IMR-90 (cell line): ENCODE measurements around the gene CARS2. TPM values are rescaled to one million over a fixed set of nuclear protein-coding genes. Genes with fewer than 3 reads are reported as not detected.
"Not testable (repeated sequence)": the region's sequence is repeated elsewhere in the genome, so short reads cannot be mapped to it uniquely, and the experiment has no call there.

Experiments used
- ATAC-seq: fragments of 200-7000 bp; cut with Tn5 transposase; 2 replicates; pipeline ENCODE4 v1.9.1; 2020; ENCODE audit warnings: low read depth, mild to moderate bottlenecking, moderate library complexity
- BruUV-seq: library from RNA; stranded (reverse); fragments of 400-500 nt; replicated peaks from 2 replicates; lab custom pipeline; 2021; lab: Mats Ljungman, UMichigan
- CTCF ChIA-PET: fragments of 300-600 bp; formaldehyde crosslinking; extraction: SDS; loops from one replicate; lab custom pipeline; 2021; ENCODE audit warnings: antibody characterized with exemption; lab: Yijun Ruan, JAX
- POLR2A ChIA-PET: fragments of 300-600 bp; sonication (Branson Sonifier 250); formaldehyde crosslinking; loops from one replicate; lab custom pipeline; 2022; ENCODE audit warnings: antibody characterized with exemption; ENCODE audit not compliant: unreplicated experiment; lab: Charles Lee
- DNase-seq: peaks from one replicate; pipeline ENCODE4 v3.0.0; 2013
- H2AFZ ChIP-seq: replicated peaks from 2 replicates; pipeline ENCODE3; 2013; ENCODE audit warnings: low read length, mild to moderate bottlenecking; ENCODE audit not compliant: poor library complexity
- H2AK5ac ChIP-seq: 2 replicates; pipeline ENCODE4 v1.6.1; 2013; ENCODE audit warnings: low read depth, low read length, inconsistent platforms
- H2AK9ac ChIP-seq: replicated peaks from 2 replicates; pipeline ENCODE3; 2013; ENCODE audit warnings: mild to moderate bottlenecking, low read depth, low read length, moderate library complexity; ENCODE audit not compliant: poor library complexity
- H2BK120ac ChIP-seq: 2 replicates; pipeline ENCODE4 v1.6.1; 2013; ENCODE audit warnings: low read depth, low read length, inconsistent platforms
- H2BK15ac ChIP-seq: 3 replicates; pipeline ENCODE4 v1.6.1; 2013; ENCODE audit warnings: low read depth, low read length, inconsistent platforms
- H2BK20ac ChIP-seq: 2 replicates; pipeline ENCODE4 v1.6.1; 2013; ENCODE audit warnings: low read depth, mild to moderate bottlenecking, inconsistent platforms, low read length, moderate library complexity
- H2BK5ac ChIP-seq: 2 replicates; pipeline ENCODE4 v1.6.1; 2013; ENCODE audit warnings: mild to moderate bottlenecking, low read depth, low read length, inconsistent platforms; ENCODE audit not compliant: poor library complexity, severe bottlenecking
- H3K14ac ChIP-seq: replicated peaks from 2 replicates; pipeline ENCODE4 v1.6.1; 2013; ENCODE audit warnings: low read depth, low read length, inconsistent platforms
- H3K18ac ChIP-seq: 2 replicates; pipeline ENCODE4 v1.6.1; 2013; ENCODE audit warnings: low read depth, low read length, control low read depth
- H3K23ac ChIP-seq: 2 replicates; pipeline ENCODE4 v1.6.1; 2013; ENCODE audit warnings: low read depth, low read length, inconsistent platforms
- H3K27ac ChIP-seq: 2 replicates; pipeline ENCODE4 v1.5.1; 2013; ENCODE audit warnings: mild to moderate bottlenecking, control low read depth, low read length; ENCODE audit not compliant: insufficient read depth
- H3K27me3 ChIP-seq: 2 replicates; pipeline ENCODE4 v1.6.1; 2013; ENCODE audit warnings: low read length; ENCODE audit not compliant: control insufficient read depth, insufficient read depth
- H3K36me3 ChIP-seq: 2 replicates; pipeline ENCODE4 v1.6.1; 2013; ENCODE audit warnings: low read length, mixed read lengths; ENCODE audit not compliant: control insufficient read depth, insufficient read depth
- H3K4ac ChIP-seq: 2 replicates; pipeline ENCODE4 v1.6.1; 2013; ENCODE audit warnings: low read depth, low read length, inconsistent platforms
- H3K4me1 ChIP-seq: 2 replicates; pipeline ENCODE4 v1.6.1; 2013; ENCODE audit warnings: low read length, mixed read lengths; ENCODE audit not compliant: control insufficient read depth, insufficient read depth
- H3K4me2 ChIP-seq: 2 replicates; pipeline ENCODE4 v1.6.1; 2013; ENCODE audit warnings: low read depth, mild to moderate bottlenecking, control low read depth, low read length, moderate library complexity
- H3K4me3 ChIP-seq: 2 replicates; pipeline ENCODE4 v1.5.1; 2013; ENCODE audit warnings: low read depth, mild to moderate bottlenecking, control low read depth, low read length, moderate library complexity; ENCODE audit not compliant: insufficient read depth
- H3K56ac ChIP-seq: 2 replicates; pipeline ENCODE4 v1.6.1; 2013; ENCODE audit warnings: low read length, inconsistent platforms; ENCODE audit not compliant: insufficient read depth; ENCODE audit errors: extremely low read depth
- H3K79me1 ChIP-seq, 2 experiments: 2 replicates each; pipeline ENCODE4 v1.6.1; 2013; ENCODE audit warnings: low read length in 2 of 2, inconsistent platforms in 1 of 2, low read depth in 1 of 2
- H3K9ac ChIP-seq: 2 replicates; pipeline ENCODE4 v1.6.1; 2013; ENCODE audit warnings: low read depth, low read length, control low read depth
- H3K9me1 ChIP-seq: 2 replicates; pipeline ENCODE4 v1.6.1; 2013; ENCODE audit warnings: low read length, inconsistent platforms; ENCODE audit not compliant: insufficient read depth
- H3K9me3 ChIP-seq: 2 replicates; pipeline ENCODE4 v1.6.1; 2013; ENCODE audit warnings: low read length; ENCODE audit not compliant: control insufficient read depth, insufficient read depth
- H4K20me1 ChIP-seq: 2 replicates; pipeline ENCODE4 v1.6.1; 2013; ENCODE audit warnings: low read length, inconsistent platforms; ENCODE audit not compliant: insufficient read depth
- H4K5ac ChIP-seq: 2 replicates; pipeline ENCODE4 v1.6.1; 2013; ENCODE audit warnings: mild to moderate bottlenecking, low read depth, low read length, control low read depth
- H4K8ac ChIP-seq, 2 experiments: 2 replicates each; pipeline ENCODE4 v1.6.1; 2013; ENCODE audit warnings: low read depth in 2 of 2, low read length in 2 of 2, control low read depth in 1 of 2, inconsistent platforms in 1 of 2
- H4K91ac ChIP-seq: 2 replicates; pipeline ENCODE4 v1.6.1; 2013; ENCODE audit warnings: low read depth, low read length, inconsistent platforms; ENCODE audit not compliant: insufficient read depth
- WGBS, 2 experiments: methylation state at CpG; one replicate each; pipeline versions ENCODE4 v1.1.5 to v1.1.7; 2013; ENCODE audit warnings: missing lambda C conversion rate in 2 of 2; ENCODE audit not compliant: insufficient read length in 1 of 2; ENCODE audit errors: extremely low coverage in 2 of 2; 5-methylcytosine and 5-hydroxymethylcytosine counted together
- dilution Hi-C: fragments of 300-500 bp; cut with HindIII; formaldehyde crosslinking; loops from one replicate; pipeline ENCODE4 v1.14.3; 2018; ENCODE audit warnings: low sequenced_read_pairs; ENCODE audit not compliant: unreplicated experiment
- in situ Hi-C: fragments of 300-500 bp; cut with MboI; formaldehyde crosslinking; loops from 3 replicates; pipeline ENCODE4 v1.14.3; 2019; ENCODE audit warnings: low sequenced_read_pairs, inconsistent platforms, mixed read lengths
- intact Hi-C: fragments of 100-400 bp; cut with micrococcal nuclease; formaldehyde crosslinking; loops from 2 replicates; pipeline ENCODE4 v1.10.0; 2022
- polyA plus RNA-seq, 3 experiments: library from polyadenylated mRNA; depleted of rRNA; stranded (reverse); fragments of >200 nt; gene quantifications; 2 replicates each; pipeline ENCODE4 v1.2.3, GENCODE V29; 2012; ENCODE audit warnings: low replicate concordance in 1 of 3
- total RNA-seq: library from RNA; depleted of rRNA; stranded (reverse); fragments of >200 nt; gene quantifications from 2 replicates; pipeline ENCODE4 v1.2.3, GENCODE V29; 2012

The CARS2 gene
- total and polyA plus RNA-seq, 2 of the 4 experiments (the other 2 are of a cell fraction): 76.2 to 76.4 TPM

DNA sequence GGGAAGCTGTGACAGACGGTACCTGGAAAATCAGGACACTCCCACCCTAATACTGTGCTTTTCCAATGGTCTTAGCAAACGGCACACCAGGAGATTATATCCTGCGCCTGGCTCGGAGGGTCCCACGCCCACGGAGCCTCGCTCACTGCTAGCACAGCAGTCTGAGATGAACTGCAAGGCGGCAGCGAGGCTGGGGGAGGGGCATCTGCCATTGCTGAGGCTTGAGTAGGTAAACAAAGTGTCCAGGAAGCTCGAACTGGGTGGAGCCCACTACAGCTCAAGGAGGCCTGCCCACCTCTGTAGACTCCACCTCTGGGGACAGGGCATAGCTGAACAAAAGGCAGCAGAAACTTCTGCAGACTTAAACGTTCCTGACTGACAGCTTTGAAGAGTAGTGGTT, 36.1 kb downstream of the CARS2 start:
- BruUV-seq, H3K4ac ChIP-seq, H3K9me3 ChIP-seq, H3K9me1 ChIP-seq, dilution Hi-C loops, H4K5ac ChIP-seq, H2AFZ ChIP-seq, H3K18ac ChIP-seq, H3K27me3 ChIP-seq, H3K4me3 ChIP-seq, H2AK9ac ChIP-seq, ATAC-seq, H3K56ac ChIP-seq, H3K23ac ChIP-seq, intact Hi-C loops, H3K4me2 ChIP-seq, H3K4me1 ChIP-seq, H4K8ac ChIP-seq, H3K14ac ChIP-seq, H4K91ac ChIP-seq, H2BK5ac ChIP-seq, POLR2A ChIA-PET, H2BK15ac ChIP-seq, H3K27ac ChIP-seq, H4K20me1 ChIP-seq, H3K79me1 ChIP-seq, H2BK20ac ChIP-seq, H2AK5ac ChIP-seq, H3K9ac ChIP-seq, in situ Hi-C loops, H2BK120ac ChIP-seq, DNase-seq: not testable (repeated sequence)
- peaks cover 29% of the 10 kb centered on the region for H3K36me3 ChIP-seq
- CTCF ChIA-PET: interaction anchor here (0.6 kb wide), 1 partner anchor 156 kb away, joined by 4 read pairs; no protein-coding TSS in a partner anchor
- 80% methylated on average over 1 of the region's 11 CpGs; no CpG with 5 or more reads in 1 of the 2 experiments for WGBS, 2 experiments
